ENCODE data around the gene SERGEF. TPM values are rescaled to one million over a fixed set of nuclear protein-coding genes. Genes with fewer than 3 reads are reported as not detected.

SERGEF gene
- total RNA-seq, 1 donor from 2014 or later, result 17.7 TPM

DNA sequence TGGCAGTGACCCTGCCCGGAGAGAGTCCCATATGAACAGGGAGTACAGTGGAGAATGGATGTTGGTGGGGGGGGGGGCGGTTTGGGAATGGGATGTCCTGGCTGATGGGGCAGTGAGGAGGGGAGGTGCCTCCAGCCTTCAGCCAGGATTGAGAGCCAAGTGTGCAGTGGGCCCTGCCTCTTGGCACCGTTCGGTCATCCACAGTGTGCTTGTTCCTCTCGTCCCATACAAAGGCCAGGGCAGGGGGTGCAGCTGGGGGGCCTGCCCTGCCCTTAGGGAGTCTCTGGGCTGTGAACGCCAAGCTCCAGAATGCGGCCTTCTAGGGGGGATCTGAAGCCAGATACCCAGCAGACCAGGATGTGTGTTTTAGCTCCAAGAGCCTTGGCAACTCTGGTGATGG, 244.3 kb downstream of the SERGEF start:
- no peak for DNase-seq

GRCh38 chr11:17767914-17768313, 244.9 kb downstream of the SERGEF start:
- no peak for DNase-seq

DNA sequence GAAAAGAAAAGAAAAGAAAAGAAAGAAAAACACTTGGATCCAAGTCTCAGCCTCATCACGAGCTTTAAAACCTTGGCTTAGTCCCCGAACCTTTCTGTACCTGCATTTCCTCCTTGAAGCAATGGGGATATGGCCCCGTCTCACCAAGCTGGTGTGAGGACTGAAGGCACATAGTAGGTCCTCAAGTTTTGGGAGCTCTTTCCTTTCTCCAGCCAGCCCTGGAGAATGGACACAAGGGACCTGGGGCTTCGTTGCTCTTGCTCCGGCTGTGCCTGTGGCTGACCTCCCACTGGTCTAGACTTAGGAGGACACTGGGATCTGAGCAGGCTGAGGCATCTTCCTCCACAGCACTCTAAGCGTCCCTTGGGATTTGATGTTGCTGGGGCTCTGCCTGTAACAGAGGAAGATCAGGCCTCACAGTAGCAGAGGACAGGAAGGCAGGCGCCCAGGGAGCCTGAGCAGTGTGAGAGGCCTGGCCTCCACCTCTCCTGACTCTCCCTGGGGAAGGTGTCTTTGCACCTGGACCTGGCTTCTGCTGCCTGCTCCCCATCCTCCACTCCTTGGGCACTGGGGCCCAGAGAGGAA, 245.5 kb downstream of the SERGEF start:
- no peak for DNase-seq

DNA sequence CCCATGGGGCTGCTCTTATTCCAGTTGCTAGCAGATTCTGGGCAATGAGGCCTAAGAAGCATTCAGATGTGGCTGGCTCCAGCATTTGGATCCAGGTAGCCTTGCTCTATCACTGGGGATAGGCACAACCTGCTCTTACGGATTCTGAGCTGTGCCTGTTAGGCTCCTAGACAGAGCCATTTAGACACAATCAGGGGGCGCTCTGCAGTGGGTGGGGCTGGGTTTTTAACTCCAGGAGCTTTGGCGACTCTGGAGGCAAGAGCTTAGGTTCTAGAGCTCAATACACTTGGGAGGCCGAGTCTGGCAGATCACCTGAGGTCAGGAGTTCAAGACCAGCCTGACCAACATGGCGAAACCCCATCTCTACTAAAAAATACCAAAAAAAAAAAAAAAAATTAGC, 246.3 kb downstream of the SERGEF start:
- no peak for DNase-seq

DNA sequence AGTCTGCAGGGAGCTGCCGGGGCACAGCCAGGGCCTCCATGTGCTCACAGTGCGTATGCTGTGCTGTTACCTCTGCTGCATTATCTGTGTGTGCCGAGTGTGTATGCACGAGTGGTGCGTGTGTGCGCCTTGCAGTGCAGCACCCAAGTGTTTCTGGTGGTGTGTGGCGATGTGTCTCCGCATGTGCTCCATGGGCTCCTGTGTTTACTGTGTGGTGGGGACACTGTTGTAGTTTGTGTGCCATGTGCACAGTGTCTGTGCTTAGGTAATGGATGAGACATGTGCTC, 246.8 kb downstream of the SERGEF start:
- no peak for DNase-seq

DNA sequence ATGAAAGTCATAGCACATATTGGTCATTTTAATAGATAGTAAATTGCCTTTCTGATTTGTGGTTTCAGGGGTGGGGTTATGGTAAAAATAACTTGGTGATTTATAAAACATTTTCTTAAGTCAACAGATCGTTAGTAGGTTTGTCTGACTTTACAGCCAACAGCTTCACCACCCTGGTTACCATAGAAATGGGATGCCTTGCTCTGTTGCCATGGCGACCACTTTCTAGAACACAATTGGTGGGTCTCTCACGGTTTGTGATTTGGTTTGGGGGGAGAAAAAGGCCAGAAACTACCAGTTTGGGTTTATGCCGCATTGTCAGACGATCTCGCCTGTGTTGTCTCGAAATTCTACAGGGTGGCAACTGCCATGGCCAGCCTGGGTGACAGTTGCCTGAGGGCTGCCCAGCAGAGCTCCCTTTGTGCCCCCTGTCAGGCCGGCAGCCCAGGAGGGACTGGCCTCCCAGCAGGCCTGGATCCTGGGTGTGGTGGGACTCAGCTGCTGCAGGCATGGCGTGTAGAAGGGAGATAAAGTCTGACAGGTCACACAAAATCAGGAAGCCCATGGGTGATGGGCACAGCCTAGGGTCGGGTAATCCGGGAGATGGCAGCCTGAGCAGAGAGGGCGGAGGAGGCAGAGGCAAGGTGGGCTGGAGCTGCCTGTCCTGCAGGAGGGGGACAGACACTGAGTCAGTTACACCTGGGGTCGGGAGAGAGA, 247.3 kb downstream of the SERGEF start:
- no peak for DNase-seq

- DNase-seq, result no peak
Observed at GRCh38 chr11:17764446-17765218, 248.2 kb downstream of the SERGEF start.

GRCh38 chr11:17763703-17764102, 249.1 kb downstream of the SERGEF start:
- no peak for DNase-seq

- DNase-seq, result no peak
Observed at GRCh38 chr11:17763244-17763643, 249.6 kb downstream of the SERGEF start.

DNA sequence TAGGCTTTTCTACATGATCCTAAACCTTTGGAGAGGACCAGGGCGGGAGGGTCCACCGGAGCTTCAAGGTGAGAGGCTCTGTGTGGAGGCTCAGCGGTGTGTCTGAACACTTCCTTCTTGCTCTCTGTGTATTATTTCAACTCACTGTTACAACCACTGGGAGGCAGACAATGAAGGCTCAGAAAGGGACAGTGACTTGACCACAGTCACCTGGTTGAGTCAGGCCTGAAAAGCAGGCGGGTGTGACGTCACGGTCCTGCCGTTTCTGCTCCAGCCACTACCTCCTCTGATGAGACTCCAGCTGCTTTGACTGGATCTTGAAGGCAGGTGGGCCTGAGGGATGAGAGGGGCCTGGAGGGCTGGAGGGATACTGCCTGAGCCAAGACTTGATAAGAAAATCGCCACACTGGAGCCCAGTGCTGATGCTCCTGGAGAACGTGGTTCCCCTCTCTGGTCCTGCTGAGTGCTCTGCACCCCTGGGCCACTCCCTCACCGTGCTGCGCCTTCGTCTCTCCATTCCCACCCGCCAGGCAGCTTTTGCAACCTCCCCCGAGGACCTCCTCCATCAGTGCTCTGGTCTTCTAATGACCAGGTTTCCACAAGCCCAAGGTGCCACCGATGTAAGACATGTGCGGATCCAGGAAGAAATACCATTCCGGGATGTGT, 250.4 kb downstream of the SERGEF start:
- no peak for DNase-seq

DNA sequence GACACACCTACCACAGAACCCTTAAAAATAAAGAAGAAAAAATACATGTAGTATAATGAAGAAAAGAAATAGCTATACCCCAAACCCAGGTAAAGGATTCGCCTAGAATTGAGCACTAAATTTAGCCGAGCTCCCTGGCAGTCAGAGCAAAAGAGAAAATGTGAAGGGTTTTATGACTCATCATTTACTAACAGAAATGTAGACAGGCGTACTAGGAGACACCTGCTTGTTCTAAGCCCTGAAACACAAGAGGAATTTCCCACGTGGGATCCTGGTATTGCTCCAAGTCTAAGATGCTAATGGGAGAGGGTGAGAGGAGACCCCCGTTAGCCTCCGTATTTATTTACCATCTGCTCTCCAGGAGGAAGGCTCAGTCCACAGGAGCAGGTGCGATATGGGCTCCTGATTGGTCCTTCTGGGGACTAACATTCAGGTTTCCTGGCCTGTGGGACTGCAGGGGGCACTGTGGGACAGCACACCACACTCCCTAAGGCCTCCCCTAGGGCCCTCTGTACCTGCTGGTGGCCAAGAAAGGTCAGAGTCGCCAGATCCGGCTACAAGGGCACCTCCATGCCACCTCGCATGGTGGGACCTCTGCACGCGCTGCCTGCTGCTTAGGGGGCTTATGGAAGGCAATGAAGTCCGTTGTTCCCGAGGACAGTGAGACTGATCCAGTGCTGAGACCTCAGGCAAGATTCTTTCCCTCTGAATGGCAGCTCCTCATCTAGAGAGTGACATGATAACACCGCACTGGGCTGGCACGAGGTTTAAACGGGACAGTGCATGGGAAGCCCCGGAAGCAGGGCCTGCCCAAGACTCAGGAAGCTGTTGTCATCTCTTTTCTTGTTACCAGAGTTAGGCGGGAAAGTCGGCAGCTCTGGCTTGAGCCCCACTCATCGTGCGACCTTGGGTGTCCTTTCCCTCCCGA, 252.5 kb downstream of the SERGEF start:
- no peak for DNase-seq

- no peak for DNase-seq
Observed at GRCh38 chr11:17755891-17756290, 257.0 kb downstream of the SERGEF start.

DNA sequence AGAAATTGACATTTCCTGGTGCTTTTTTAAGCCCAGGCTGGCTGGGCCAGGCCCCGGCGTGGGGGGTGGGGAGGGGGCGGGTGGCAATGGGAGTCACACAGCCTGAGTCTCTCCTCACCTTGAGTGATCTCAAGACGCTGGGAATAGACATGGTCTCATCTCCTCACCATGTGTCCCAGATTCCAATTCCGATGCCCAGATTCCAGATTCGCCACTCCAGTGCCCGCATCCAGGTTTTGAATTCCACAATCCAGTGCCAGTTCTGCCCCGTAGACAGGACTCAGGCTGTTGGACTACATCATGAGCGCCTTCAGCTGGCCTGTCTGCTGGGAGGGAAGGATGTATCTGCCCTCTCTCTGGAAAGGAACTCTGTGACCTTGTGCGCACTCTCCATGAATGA, 259.2 kb downstream of the SERGEF start:
- no peak for DNase-seq

GRCh38 chr11:17753153-17753552, 259.7 kb downstream of the SERGEF start:
- DNase-seq, result no peak

- DNase-seq, result no peak
Observed at GRCh38 chr11:17752144-17752543, 260.7 kb downstream of the SERGEF start.

DNA sequence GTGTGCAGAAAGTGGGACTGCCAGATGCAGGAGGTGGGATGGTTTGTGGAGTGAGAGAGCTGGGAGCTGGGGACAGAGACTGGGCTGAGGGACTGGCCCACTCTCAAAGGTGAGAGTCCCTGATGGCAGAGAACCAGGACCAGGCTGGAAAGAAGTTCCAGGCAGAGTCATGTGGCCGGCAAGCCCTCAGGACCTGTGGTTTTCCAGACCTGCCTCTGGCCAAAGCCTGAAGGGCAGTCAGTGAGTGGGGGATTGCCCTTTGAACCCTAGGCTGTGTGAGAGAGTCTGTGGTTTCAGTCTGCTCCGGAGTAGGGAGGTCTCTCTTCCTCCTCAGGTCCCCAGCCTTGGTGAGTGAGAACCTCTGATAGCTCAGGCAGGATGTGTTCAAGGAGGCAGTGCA, 261.3 kb downstream of the SERGEF start:
- DNase-seq, result no peak

GRCh38 chr11:17750801-17751165, 262.1 kb downstream of the SERGEF start:
- no peak for DNase-seq

- DNase-seq, result no peak
Observed at GRCh38 chr11:17750013-17750800, 262.6 kb downstream of the SERGEF start.

- DNase-seq, result no peak
Observed at GRCh38 chr11:17748761-17749721, 263.8 kb downstream of the SERGEF start.

- no peak for DNase-seq
Observed at GRCh38 chr11:17748044-17748443, 264.8 kb downstream of the SERGEF start.
